GM19193 (cell line): Measurements from ENCODE around the gene ZMPSTE24.
A peak's percentile ranks its signal among the peaks of the same experiment; 100 is the strongest.

Experiments used
- POLR2A ChIP-seq: IDR thresholded peaks from 4 replicates; pipeline ENCODE4 v1.6.1; 2011; ENCODE audit not compliant: insufficient read depth, insufficient read length; ENCODE audit errors: extremely low read depth

ZMPSTE24 gene

GRCh38 chr1:40257688-40258444 is at the start of gene ZMPSTE24:
Gene ZMPSTE24 (plus strand): TSS chr1:40258236. CDS start chr1:40258272, 36 bp downstream.
- peak; percentile 83 for TF ChIP-seq POLR2A

GRCh38 chr1:40210511-40211204 is 47.4 kb upstream of the ZMPSTE24 start:
- no peak for TF ChIP-seq POLR2A

GRCh38 chr1:40218333-40218732 is 39.7 kb upstream of the ZMPSTE24 start:
- no peak for TF ChIP-seq POLR2A

DNA sequence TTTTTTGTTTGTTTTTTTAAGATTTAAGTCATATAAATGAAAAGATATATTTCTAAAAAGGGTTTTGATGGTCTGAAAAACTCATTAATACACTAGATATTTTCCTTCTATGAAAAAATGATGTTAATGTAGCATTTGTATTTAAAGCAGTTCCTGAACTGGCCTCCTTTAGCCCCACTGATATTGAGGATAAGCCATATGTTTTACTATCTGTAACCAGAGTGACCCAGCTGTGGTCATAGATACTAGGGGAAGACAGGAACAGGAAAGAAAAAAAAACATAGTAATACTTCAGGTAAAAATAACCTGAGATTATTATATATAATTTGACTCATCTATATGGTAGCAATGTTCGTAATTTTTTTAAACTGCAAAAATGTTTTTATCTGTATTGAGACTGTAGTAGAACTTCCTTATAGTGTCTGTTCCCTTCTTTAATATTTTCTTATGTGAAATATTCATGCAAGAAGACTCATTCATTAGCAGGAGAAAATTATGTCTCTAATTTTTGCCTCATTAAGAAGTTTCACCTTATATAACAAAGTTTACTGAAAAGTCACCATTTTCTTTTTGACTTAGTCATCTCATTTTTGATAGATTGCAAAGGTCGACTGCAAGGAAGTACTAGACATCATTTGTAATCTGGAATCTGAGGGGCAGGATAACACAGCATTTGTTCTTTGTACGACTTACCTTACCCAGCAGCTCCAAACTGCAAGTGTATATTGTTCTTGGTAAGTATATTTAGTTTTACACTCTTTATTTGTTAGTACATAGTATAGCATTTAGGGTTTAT is 35.9 kb upstream of the ZMPSTE24 start:
- no peak for TF ChIP-seq POLR2A

DNA sequence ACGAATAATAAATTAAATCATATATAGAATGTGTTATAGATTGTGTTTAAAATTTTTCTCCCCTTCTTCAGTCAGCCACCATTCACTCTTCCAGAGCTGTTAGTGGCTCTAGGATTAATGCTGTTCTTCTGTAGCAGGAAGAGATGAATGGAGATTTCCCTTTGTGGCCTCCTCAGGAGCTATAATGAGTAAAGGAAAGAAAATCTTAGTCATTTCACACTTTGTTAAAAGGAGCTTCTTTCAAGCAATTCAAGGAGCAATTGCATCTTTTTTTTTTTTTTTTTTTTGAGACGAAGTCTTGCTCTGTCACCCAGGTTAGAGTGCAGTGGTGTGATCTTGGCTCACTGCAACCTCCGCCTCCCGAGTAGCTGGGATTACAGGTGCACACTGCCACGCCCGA is 34.0 kb upstream of the ZMPSTE24 start:
- no peak for TF ChIP-seq POLR2A

DNA sequence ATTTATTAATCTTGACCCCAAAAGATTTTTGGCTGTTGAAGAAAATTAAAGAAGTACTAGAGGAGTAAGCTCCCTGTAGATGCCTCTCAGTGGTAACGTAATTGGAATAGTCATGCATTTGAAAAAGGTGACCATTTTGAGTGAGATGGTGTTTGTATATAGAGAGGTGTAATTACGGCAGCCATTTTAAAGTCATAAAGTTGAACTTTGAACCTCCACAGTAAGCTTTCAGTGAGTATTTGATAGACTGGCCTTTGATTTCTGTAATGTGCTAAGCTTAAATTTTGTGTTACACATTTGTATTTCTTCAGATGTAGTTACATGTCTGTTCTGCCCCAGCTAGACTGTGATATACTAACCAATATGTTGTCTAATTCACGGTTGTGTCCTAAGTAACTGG is 31.8 kb upstream of the ZMPSTE24 start:
- no peak for TF ChIP-seq POLR2A

- no peak for TF ChIP-seq POLR2A
Observed at GRCh38 chr1:40232444-40232843, 25.6 kb upstream of the ZMPSTE24 start.

GRCh38 chr1:40239626-40240025 is 18.4 kb upstream of the ZMPSTE24 start:
- TF ChIP-seq POLR2A, result no peak

DNA sequence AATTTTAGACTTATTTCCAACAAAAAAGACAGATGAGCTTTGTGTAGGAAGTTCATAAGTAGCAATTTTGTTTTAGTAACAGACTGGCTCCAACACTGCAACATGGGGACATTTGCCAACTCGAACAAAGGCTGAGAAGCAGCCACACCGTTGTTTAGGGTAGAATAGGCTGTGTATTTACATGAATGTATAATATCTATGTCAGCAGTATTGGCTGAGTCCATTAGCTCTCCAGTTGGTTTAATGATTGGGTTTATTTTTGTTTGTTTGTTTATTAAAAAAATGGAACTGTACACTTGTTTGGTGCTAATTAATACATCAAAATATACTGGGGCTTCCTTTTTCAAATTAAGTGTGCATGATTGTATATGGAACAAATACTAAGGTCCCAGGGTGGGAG is 17.6 kb upstream of the ZMPSTE24 start:
- no peak for TF ChIP-seq POLR2A

GRCh38 chr1:40241362-40241761 is 16.7 kb upstream of the ZMPSTE24 start:
- no peak for TF ChIP-seq POLR2A

GRCh38 chr1:40243351-40243750 is 14.7 kb upstream of the ZMPSTE24 start:
- TF ChIP-seq POLR2A, result no peak

DNA sequence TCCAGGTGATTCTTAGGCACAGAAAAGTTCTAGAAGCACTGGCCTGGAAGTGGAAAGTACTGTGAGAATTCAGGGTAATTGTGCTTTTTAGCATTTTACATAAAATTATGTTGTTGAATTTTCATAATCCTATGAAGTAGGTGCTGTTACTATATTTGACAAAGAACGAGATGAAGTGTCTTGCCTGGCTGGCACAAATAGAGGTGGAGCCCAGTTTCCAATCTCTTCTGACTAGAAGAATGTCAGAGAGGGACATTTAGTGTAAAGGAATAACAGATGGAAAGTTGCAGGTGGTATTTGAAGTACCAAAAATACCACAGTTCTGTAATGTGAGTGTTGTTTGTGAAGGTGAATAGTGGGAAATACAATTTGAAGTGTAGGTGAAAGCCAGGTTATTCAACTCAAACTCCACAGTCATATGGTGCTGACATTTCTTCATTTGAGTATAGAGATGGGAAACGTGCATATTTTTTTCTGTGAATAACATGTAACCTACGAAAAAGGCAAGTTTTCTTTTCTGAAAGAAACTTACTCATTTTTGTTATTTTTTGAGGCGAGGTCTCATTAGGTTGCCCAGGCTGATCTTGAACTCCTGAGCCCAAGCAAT is 13.8 kb upstream of the ZMPSTE24 start:
- TF ChIP-seq POLR2A, result no peak

- no peak for TF ChIP-seq POLR2A
Observed at GRCh38 chr1:40245686-40246085, 12.3 kb upstream of the ZMPSTE24 start.

DNA sequence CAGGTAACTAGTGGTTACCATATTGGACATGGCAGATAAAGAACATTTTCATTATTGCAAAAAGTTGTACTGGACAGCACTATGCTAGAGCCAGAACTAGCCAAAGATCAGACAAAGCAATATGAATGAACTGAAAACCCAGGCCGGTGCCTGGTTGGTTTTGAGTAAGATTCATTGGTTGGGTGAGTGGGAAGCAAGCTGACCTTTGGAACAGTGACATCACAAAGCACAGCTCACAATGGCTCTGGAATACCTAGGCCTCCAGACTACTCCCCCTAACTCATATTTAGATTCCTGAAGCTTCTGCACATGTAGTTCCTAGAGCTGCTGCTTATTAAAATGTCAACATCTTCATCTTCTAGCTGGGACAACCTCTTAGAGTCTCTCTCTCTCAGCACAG is 10.4 kb upstream of the ZMPSTE24 start, which contains the start of gene TMCO2:
TMCO2 (plus strand) TSS at position 283 of the 400 bp plus-strand sequence; CDS start at position 340, 57 bp downstream.
- TF ChIP-seq POLR2A, result no peak

DNA sequence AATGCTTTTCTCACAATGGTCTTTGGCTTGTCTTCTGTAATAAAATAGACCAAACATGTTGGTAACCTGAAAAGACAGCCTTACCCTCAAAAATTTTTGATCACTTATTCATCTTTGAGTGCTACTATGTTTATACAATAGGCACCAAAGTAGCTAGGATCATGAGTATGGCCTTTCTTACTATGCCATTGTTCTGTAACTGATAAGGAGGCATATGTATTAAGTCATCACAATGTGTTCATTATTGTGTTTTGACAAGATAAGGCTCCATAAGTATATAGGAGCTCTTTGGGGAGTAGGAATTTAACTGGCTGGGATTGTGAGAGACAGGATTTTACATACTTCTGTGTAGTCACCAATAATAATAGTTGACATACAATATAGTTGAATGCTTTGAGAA is 9.6 kb upstream of the ZMPSTE24 start:
- TF ChIP-seq POLR2A, result no peak
